IMR-90 (cell line): Measurements from ENCODE around the gene APC2. TPM values are rescaled to one million over a fixed set of nuclear protein-coding genes. Genes with fewer than 3 reads are reported as not detected.

Source experiments
- ATAC-seq: fragments of 200-7000 bp; cut with Tn5 transposase; 2 replicates; pipeline ENCODE4 v1.9.1; 2020; ENCODE audit warnings: low read depth, mild to moderate bottlenecking, moderate library complexity
- BruUV-seq: library from RNA; stranded (reverse); fragments of 400-500 nt; replicated peaks from 2 replicates; lab custom pipeline; 2021; lab: Mats Ljungman, UMichigan
- CTCF ChIA-PET: fragments of 300-600 bp; formaldehyde crosslinking; extraction: SDS; loops from one replicate; lab custom pipeline; 2021; ENCODE audit warnings: antibody characterized with exemption; lab: Yijun Ruan, JAX
- POLR2A ChIA-PET: fragments of 300-600 bp; sonication (Branson Sonifier 250); formaldehyde crosslinking; loops from one replicate; lab custom pipeline; 2022; ENCODE audit warnings: antibody characterized with exemption; ENCODE audit not compliant: unreplicated experiment; lab: Charles Lee
- DNase-seq: peaks from one replicate; pipeline ENCODE4 v3.0.0; 2013
- H2AFZ ChIP-seq: replicated peaks from 2 replicates; pipeline ENCODE3; 2013; ENCODE audit warnings: low read length, mild to moderate bottlenecking; ENCODE audit not compliant: poor library complexity
- H2AK5ac ChIP-seq: 2 replicates; pipeline ENCODE4 v1.6.1; 2013; ENCODE audit warnings: low read depth, low read length, inconsistent platforms
- H2AK9ac ChIP-seq: replicated peaks from 2 replicates; pipeline ENCODE3; 2013; ENCODE audit warnings: mild to moderate bottlenecking, low read depth, low read length, moderate library complexity; ENCODE audit not compliant: poor library complexity
- H2BK120ac ChIP-seq: 2 replicates; pipeline ENCODE4 v1.6.1; 2013; ENCODE audit warnings: low read depth, low read length, inconsistent platforms
- H2BK15ac ChIP-seq: 3 replicates; pipeline ENCODE4 v1.6.1; 2013; ENCODE audit warnings: low read depth, low read length, inconsistent platforms
- H2BK20ac ChIP-seq: 2 replicates; pipeline ENCODE4 v1.6.1; 2013; ENCODE audit warnings: low read depth, mild to moderate bottlenecking, inconsistent platforms, low read length, moderate library complexity
- H2BK5ac ChIP-seq: 2 replicates; pipeline ENCODE4 v1.6.1; 2013; ENCODE audit warnings: mild to moderate bottlenecking, low read depth, low read length, inconsistent platforms; ENCODE audit not compliant: poor library complexity, severe bottlenecking
- H3K14ac ChIP-seq: replicated peaks from 2 replicates; pipeline ENCODE4 v1.6.1; 2013; ENCODE audit warnings: low read depth, low read length, inconsistent platforms
- H3K18ac ChIP-seq: 2 replicates; pipeline ENCODE4 v1.6.1; 2013; ENCODE audit warnings: low read depth, low read length, control low read depth
- H3K23ac ChIP-seq: 2 replicates; pipeline ENCODE4 v1.6.1; 2013; ENCODE audit warnings: low read depth, low read length, inconsistent platforms
- H3K27ac ChIP-seq: 2 replicates; pipeline ENCODE4 v1.5.1; 2013; ENCODE audit warnings: mild to moderate bottlenecking, control low read depth, low read length; ENCODE audit not compliant: insufficient read depth
- H3K27me3 ChIP-seq: 2 replicates; pipeline ENCODE4 v1.6.1; 2013; ENCODE audit warnings: low read length; ENCODE audit not compliant: control insufficient read depth, insufficient read depth
- H3K36me3 ChIP-seq: 2 replicates; pipeline ENCODE4 v1.6.1; 2013; ENCODE audit warnings: low read length, mixed read lengths; ENCODE audit not compliant: control insufficient read depth, insufficient read depth
- H3K4ac ChIP-seq: 2 replicates; pipeline ENCODE4 v1.6.1; 2013; ENCODE audit warnings: low read depth, low read length, inconsistent platforms
- H3K4me1 ChIP-seq: 2 replicates; pipeline ENCODE4 v1.6.1; 2013; ENCODE audit warnings: low read length, mixed read lengths; ENCODE audit not compliant: control insufficient read depth, insufficient read depth
- H3K4me2 ChIP-seq: 2 replicates; pipeline ENCODE4 v1.6.1; 2013; ENCODE audit warnings: low read depth, mild to moderate bottlenecking, control low read depth, low read length, moderate library complexity
- H3K4me3 ChIP-seq: 2 replicates; pipeline ENCODE4 v1.5.1; 2013; ENCODE audit warnings: low read depth, mild to moderate bottlenecking, control low read depth, low read length, moderate library complexity; ENCODE audit not compliant: insufficient read depth
- H3K56ac ChIP-seq: 2 replicates; pipeline ENCODE4 v1.6.1; 2013; ENCODE audit warnings: low read length, inconsistent platforms; ENCODE audit not compliant: insufficient read depth; ENCODE audit errors: extremely low read depth
- H3K79me1 ChIP-seq, 2 experiments: 2 replicates each; pipeline ENCODE4 v1.6.1; 2013; ENCODE audit warnings: low read length in 2 of 2, inconsistent platforms in 1 of 2, low read depth in 1 of 2
- H3K9ac ChIP-seq: 2 replicates; pipeline ENCODE4 v1.6.1; 2013; ENCODE audit warnings: low read depth, low read length, control low read depth
- H3K9me1 ChIP-seq: 2 replicates; pipeline ENCODE4 v1.6.1; 2013; ENCODE audit warnings: low read length, inconsistent platforms; ENCODE audit not compliant: insufficient read depth
- H3K9me3 ChIP-seq: 2 replicates; pipeline ENCODE4 v1.6.1; 2013; ENCODE audit warnings: low read length; ENCODE audit not compliant: control insufficient read depth, insufficient read depth
- H4K20me1 ChIP-seq: 2 replicates; pipeline ENCODE4 v1.6.1; 2013; ENCODE audit warnings: low read length, inconsistent platforms; ENCODE audit not compliant: insufficient read depth
- H4K5ac ChIP-seq: 2 replicates; pipeline ENCODE4 v1.6.1; 2013; ENCODE audit warnings: mild to moderate bottlenecking, low read depth, low read length, control low read depth
- H4K8ac ChIP-seq, 2 experiments: 2 replicates each; pipeline ENCODE4 v1.6.1; 2013; ENCODE audit warnings: low read depth in 2 of 2, low read length in 2 of 2, control low read depth in 1 of 2, inconsistent platforms in 1 of 2
- H4K91ac ChIP-seq: 2 replicates; pipeline ENCODE4 v1.6.1; 2013; ENCODE audit warnings: low read depth, low read length, inconsistent platforms; ENCODE audit not compliant: insufficient read depth
- CTCF ChIP-seq: conservative IDR thresholded peaks from 2 replicates; pipeline ENCODE4 v1.5.1; 2012; ENCODE audit warnings: mild to moderate bottlenecking, low read depth, low read length, improper control_type of control experiment
- SMC3 ChIP-seq: fragments of 150-350 bp; IDR thresholded peaks from 2 replicates; pipeline ENCODE4 v1.6.1; 2016; ENCODE audit warnings: low read depth, mild to moderate bottlenecking, antibody characterized with exemption, low read length, moderate library complexity
- WGBS, 2 experiments: methylation state at CpG; one replicate each; pipeline versions ENCODE4 v1.1.5 to v1.1.7; 2013; ENCODE audit warnings: missing lambda C conversion rate in 2 of 2; ENCODE audit not compliant: insufficient read length in 1 of 2; ENCODE audit errors: extremely low coverage in 2 of 2; 5-methylcytosine and 5-hydroxymethylcytosine counted together
- dilution Hi-C: fragments of 300-500 bp; cut with HindIII; formaldehyde crosslinking; loops from one replicate; pipeline ENCODE4 v1.14.3; 2018; ENCODE audit warnings: low sequenced_read_pairs; ENCODE audit not compliant: unreplicated experiment
- in situ Hi-C: fragments of 300-500 bp; cut with MboI; formaldehyde crosslinking; loops from 3 replicates; pipeline ENCODE4 v1.14.3; 2019; ENCODE audit warnings: low sequenced_read_pairs, inconsistent platforms, mixed read lengths
- intact Hi-C: fragments of 100-400 bp; cut with micrococcal nuclease; formaldehyde crosslinking; loops from 2 replicates; pipeline ENCODE4 v1.10.0; 2022
- polyA plus RNA-seq, 3 experiments: library from polyadenylated mRNA; depleted of rRNA; stranded (reverse); fragments of >200 nt; gene quantifications; 2 replicates each; pipeline ENCODE4 v1.2.3, GENCODE V29; 2012; ENCODE audit warnings: low replicate concordance in 1 of 3
- total RNA-seq: library from RNA; depleted of rRNA; stranded (reverse); fragments of >200 nt; gene quantifications from 2 replicates; pipeline ENCODE4 v1.2.3, GENCODE V29; 2012
- TF ChIP-seq, protein P1 (sequence below): fragments of 150-350 bp; IDR thresholded peaks from 2 replicates; pipeline ENCODE4 v1.6.1; 2016; ENCODE audit warnings: low read depth, mild to moderate bottlenecking, low read length, moderate library complexity, borderline replicate concordance

APC2 gene
- total and polyA plus RNA-seq, 2 of the 4 experiments (the other 2 are of a cell fraction): 0.36 to 0.41 TPM

DNA sequence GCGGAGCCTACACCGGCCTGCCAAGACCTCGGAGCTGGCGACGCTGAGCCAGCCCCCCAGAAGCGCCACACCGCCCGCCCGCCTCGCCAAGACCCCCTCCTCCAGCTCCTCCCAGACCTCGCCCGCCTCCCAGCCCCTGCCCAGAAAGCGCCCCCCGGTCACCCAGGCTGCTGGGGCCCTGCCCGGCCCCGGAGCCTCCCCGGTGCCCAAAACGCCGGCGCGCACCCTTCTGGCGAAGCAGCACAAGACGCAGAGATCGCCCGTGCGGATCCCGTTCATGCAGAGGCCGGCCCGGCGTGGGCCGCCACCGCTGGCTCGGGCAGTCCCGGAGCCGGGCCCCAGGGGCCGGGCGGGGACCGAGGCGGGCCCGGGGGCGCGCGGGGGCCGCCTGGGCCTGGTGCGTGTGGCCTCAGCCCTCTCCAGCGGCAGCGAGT lies 18.9 kb downstream of the APC2 start:
- H3K14ac ChIP-seq: no peak overlapping the region
- no peak overlapping the region for H2BK20ac ChIP-seq
- H2AK9ac ChIP-seq: no peak overlapping the region
- no peak overlapping the region for H4K91ac ChIP-seq
- H3K4ac ChIP-seq: no peak overlapping the region
- 4% methylated on average over 40 of the region's 47 CpGs; no CpG with 5 or more reads in 1 of the 2 experiments for WGBS, 2 experiments
- H3K79me1 ChIP-seq: peaks cover 0 to 13% of the 10 kb centered on the region in 2 experiments; a peak in 1 of 4 replicates
- H3K27ac ChIP-seq: no peak overlapping the region
- POLR2A ChIA-PET: interaction anchor here (0.6 kb wide), 1 partner anchor 102 kb away, joined by 3 read pairs; no protein-coding TSS in a partner anchor
- no peak overlapping the region for H2BK120ac ChIP-seq
- H3K9me1 ChIP-seq: no peaks in the 10 kb centered on the region
- H3K9ac ChIP-seq: no peak overlapping the region
- DNase-seq (peak; percentile 37), ATAC-seq (peak; percentile 27)
- CTCF ChIA-PET: no interaction called here
- H2BK15ac ChIP-seq: no peak overlapping the region
- peak overlapping the region; percentile 5; the same call in 1 of the 2 replicates for H3K4me2 ChIP-seq
- no peaks in the 10 kb centered on the region; the same call in 1 of the 2 replicates for H3K9me3 ChIP-seq
- intact Hi-C loops: no loop called here
- no peak overlapping the region for H2BK5ac ChIP-seq
- peaks cover 81% of the 10 kb centered on the region for H4K20me1 ChIP-seq
- H3K23ac ChIP-seq: no peak overlapping the region
- 0 out of 2 replicates have a peak overlapping the region, but pooled peaks have one; percentile 5 for H3K4me3 ChIP-seq
- dilution Hi-C loops: no loop called here
- in situ Hi-C loops: no loop called here
- H3K56ac ChIP-seq: no peak overlapping the region
- H2AFZ ChIP-seq: no peak overlapping the region
- no TSS peak for BruUV-seq
- no peak overlapping the region for H3K18ac ChIP-seq
- H4K8ac ChIP-seq: no peak overlapping the region
- H3K27me3 ChIP-seq: peaks cover 69% of the 10 kb centered on the region
- H2AK5ac ChIP-seq: no peak overlapping the region
- H3K4me1 ChIP-seq: peaks cover 21% of the 10 kb centered on the region
- no peaks in the 10 kb centered on the region for H3K36me3 ChIP-seq
- no peak overlapping the region for H4K5ac ChIP-seq
- TF ChIP-seq CTCF (0 out of 2 replicates have a peak, but pooled peaks have one; percentile 6), SMC3 (no peak)
- TF ChIP-seq, protein P1, sequence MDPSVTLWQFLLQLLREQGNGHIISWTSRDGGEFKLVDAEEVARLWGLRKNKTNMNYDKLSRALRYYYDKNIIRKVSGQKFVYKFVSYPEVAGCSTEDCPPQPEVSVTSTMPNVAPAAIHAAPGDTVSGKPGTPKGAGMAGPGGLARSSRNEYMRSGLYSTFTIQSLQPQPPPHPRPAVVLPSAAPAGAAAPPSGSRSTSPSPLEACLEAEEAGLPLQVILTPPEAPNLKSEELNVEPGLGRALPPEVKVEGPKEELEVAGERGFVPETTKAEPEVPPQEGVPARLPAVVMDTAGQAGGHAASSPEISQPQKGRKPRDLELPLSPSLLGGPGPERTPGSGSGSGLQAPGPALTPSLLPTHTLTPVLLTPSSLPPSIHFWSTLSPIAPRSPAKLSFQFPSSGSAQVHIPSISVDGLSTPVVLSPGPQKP: no peak
